PC-3 (cell line): Measurements from ENCODE around the gene GTF3A.

ENCODE experiments used
- CTCF ChIP-seq: fragments of 300-600 bp; sonication (generic); conservative IDR thresholded peaks from 2 replicates; pipeline ENCODE4 v1.5.1; 2017; ENCODE audit warnings: antibody characterized with exemption, low read depth, mild to moderate bottlenecking, low read length
- EZH2 ChIP-seq: fragments of 300-600 bp; sonication (generic); IDR thresholded peaks from one replicate; pipeline ENCODE4 v1.6.1; 2017; ENCODE audit warnings: antibody characterized with exemption, mild to moderate bottlenecking, low read length; ENCODE audit not compliant: unreplicated experiment

GRCh38 chr13:27425918-27426630, 1.7 kb downstream of the GTF3A start:
- TF ChIP-seq CTCF = peak; percentile 41
- TF ChIP-seq EZH2 = no peak
